GM15510 (cell line): ENCODE measurements around the gene MYO7A.

Experiments used
- POLR2A ChIP-seq: IDR thresholded peaks from 3 replicates; pipeline ENCODE4 v1.6.1; 2011; ENCODE audit warnings: borderline replicate concordance; ENCODE audit not compliant: insufficient read length; ENCODE audit errors: extremely low read depth

MYO7A gene

DNA sequence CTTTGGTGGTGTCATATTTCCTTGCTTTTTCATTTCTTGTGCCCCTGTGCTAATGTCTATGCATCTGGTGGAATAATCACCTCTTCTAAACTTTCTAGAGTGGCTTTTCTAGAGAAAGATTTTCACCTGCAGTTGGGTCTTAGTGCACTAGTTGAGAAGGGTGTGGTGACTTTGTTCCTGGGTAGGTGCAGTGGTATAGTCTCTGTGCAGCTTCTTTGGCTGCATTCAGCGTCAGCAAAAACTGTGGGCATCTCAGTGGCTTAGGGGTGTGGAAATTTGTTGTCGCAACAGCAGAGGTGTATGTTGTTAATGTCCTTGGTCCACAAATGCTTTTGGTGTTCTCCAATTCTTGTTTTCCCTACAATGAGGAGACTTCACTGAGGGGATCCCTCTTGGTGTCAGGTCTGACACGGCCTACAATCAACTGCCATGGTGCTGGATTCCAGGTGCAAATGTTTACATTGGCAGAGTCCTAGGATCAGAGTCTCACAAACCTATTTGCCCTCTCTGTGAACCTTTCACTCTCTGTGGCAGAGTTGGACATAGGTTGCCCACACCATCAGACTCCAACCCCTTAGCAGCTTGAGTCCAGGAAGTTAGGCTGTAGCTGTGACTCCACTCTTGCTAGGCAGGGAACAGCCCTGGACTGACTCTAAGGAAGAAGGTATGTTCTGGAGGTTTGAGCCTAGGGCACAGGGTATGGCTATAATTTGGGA, 124.7 kb downstream of the MYO7A start:
- TF ChIP-seq POLR2A: no peak

DNA sequence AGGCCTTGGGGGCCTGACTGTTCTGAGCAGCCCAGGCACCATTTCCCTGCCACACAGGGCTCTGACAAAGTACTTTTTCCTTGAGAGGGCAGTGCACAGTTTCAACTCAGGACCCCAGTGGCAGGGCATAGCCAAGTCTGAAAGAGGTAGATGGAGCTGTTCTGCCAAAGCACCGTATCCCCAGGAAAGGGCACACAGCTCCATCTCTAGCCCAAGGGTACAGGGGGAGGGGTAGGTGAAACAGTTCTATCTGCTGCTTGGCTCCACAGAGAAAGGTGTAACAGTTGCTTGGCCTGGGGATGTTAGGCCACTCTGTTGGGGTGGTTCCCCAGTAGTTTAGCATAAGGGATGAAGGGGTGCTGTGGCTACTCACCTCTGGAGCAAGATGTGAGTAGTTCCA, 125.6 kb downstream of the MYO7A start:
- no peak for TF ChIP-seq POLR2A

DNA sequence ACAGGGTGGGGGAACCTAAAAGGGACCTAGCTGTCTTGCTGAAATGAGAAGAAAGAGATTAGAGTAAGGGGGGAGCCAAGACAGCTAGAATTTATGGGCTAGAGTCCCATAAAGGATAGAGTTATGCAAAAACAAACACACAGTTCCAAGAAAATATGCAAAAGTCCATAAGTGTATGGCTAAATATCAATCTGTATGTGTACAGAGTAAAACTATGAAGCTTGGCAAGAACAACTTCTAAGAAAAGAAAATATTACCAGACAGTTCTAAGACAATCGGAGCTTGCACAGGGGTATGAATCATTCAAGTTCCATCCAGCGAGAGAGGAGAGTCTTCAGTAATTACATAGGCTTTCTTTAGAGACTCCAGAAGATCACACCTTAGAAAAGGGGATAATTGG, 131.6 kb downstream of the MYO7A start:
- TF ChIP-seq POLR2A: no peak

DNA sequence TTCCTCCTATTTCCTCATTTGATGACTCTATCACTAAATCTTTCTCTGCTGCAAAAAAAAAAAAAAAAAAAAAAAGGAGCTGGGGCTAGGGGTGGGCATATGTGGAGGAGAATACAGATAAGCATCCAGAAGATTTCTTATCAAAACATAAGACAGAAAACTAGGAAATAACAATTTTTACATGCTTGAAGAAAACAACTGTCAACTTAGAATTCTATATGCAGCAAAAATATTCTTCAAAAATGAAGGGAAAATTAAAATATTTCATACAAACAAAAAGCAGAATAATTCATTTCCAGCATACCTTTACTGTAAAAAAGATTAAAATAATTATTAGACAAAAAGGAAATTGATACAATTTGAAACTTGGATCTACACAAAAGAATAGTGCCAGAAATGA, 134.8 kb downstream of the MYO7A start:
- TF ChIP-seq POLR2A: no peak
